KMS-11 (cell line): ENCODE measurements around the gene MPRIP.

Source experiments
- H2AFZ ChIP-seq: fragments of 200-600 bp; sonication (generic); 2 replicates; pipeline ENCODE4 v1.6.1; 2016; ENCODE audit warnings: antibody characterized with exemption, mixed run types, low read depth
- H3K27ac ChIP-seq: fragments of 200-600 bp; sonication (generic); 2 replicates; pipeline ENCODE4 v1.6.1; 2016; ENCODE audit warnings: mild to moderate bottlenecking, mixed run types
- H3K27me3 ChIP-seq: fragments of 200-600 bp; sonication (generic); 2 replicates; pipeline ENCODE4 v1.6.1; 2017; ENCODE audit warnings: mild to moderate bottlenecking, low read depth, mixed run types, moderate library complexity; ENCODE audit not compliant: insufficient read depth
- H3K36me3 ChIP-seq: fragments of 200-600 bp; sonication (generic); 2 replicates; pipeline ENCODE4 v1.6.1; 2017; ENCODE audit warnings: mild to moderate bottlenecking, mixed run types; ENCODE audit not compliant: insufficient read depth
- H3K4me1 ChIP-seq: fragments of 200-600 bp; sonication (generic); 2 replicates; pipeline ENCODE4 v1.6.1; 2016; ENCODE audit warnings: mild to moderate bottlenecking, low read depth, mixed run types; ENCODE audit not compliant: poor library complexity, severe bottlenecking
- H3K4me2 ChIP-seq: fragments of 200-600 bp; sonication (generic); 2 replicates; pipeline ENCODE4 v1.7.0; 2016; ENCODE audit warnings: mild to moderate bottlenecking, mixed run types
- H3K4me3 ChIP-seq: fragments of 200-600 bp; sonication (generic); IDR thresholded peaks from 2 replicates; pipeline ENCODE4 v1.6.1; 2017; ENCODE audit warnings: low read depth, low read length, mixed read lengths; ENCODE audit not compliant: insufficient read depth
- H3K79me2 ChIP-seq: fragments of 200-600 bp; sonication (generic); 2 replicates; pipeline ENCODE4 v1.6.1; 2016; ENCODE audit warnings: low read depth, mixed run types; ENCODE audit not compliant: insufficient read depth
- H3K9ac ChIP-seq: fragments of 200-600 bp; sonication (generic); 2 replicates; pipeline ENCODE4 v1.6.1; 2016; ENCODE audit warnings: mild to moderate bottlenecking, mixed run types
- H4K20me1 ChIP-seq: fragments of 200-600 bp; sonication (generic); 2 replicates; pipeline ENCODE4 v1.6.1; 2016; ENCODE audit warnings: mild to moderate bottlenecking, mixed run types; ENCODE audit not compliant: insufficient read depth
- TF ChIP-seq, protein P1 (sequence below): fragments of 200-600 bp; sonication (generic); conservative IDR thresholded peaks from 2 replicates; pipeline ENCODE4 v1.6.1; 2017; ENCODE audit warnings: low read depth, mild to moderate bottlenecking, antibody characterized with exemption, low read length, moderate library complexity, mixed read lengths

Gene MPRIP

DNA sequence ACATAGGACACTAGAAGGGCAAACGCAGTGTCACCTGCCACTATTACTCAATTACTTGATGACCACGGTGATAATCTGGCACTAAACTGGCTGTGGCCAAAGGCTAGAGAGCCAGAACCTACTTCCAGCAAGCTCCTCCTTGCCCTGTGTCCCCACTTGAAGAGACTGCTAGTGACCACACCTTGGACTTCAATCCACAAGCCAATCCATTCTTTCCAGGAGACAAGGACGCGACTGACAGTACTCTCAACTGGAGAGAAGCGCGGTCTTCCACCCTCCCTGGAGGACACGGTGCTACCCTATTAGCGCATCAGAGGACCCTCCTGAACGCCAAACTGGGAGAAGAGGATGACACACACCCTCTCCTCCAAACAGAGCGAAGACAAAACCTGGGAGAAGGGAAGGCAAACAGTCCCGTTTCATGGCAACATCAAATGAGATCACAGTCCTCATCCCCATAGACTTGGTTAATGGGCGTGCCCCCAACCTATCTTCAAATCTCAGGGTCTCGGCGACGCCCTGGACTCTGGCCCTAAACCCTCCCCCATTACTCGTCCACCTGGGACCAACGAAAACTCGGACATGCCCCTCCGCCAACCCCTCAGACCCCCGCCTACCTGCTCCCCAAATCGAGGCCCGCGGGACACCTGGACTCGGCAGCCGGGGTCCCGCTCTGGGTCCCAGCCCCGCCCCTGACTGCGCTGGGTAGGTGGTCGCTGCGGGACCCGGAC is 194.2 kb downstream of the MPRIP start:
- Histone ChIP-seq H3K4me3 (no peak overlapping the region), H3K4me1 (peaks cover 32% of the 10 kb centered on the region)

DNA sequence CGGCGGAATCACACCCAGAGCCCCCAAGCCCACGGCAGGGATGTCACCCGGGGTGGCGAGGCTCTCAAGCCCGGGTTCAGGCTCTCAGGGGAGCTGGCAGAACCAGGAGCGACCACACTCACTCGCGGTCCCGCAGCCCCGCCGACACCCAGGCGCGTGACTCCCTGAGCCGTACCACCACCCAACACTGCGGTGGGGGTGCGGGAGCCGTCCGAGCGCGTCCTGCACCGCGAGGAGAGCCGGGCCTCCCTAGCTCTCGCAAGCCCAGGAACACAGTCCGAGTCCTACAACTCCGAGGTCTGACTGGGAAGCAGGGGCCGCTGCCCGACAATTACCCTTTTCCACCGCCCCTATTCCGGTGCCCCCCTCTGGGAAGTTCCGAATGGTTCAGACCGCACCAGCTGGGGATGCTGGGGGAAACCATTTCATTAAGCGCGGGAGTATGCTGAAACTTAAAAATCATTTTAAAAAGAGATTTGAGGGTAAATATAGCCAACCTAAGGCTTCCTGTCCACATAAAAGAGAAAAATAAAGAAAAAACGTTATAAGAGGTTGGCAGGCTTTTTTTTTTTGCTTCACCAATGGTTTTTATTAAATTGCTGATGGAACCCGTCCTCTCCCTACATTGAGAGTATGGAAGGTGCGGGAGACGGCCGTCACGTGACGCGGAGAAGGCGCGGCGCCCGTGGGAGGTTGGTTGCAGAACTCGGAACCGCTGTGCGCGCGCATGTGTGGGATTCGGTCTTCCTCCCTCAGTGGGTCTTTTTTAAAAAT is 195.0 kb downstream of the MPRIP start, which contains the start of gene FLCN:
FLCN (minus strand) TSS at position 143 of the 774 bp plus-strand sequence. CDS start 9,031 bp downstream, outside the sequence.
- peaks cover 29% of the 10 kb centered on the region for H3K79me2 ChIP-seq

More for the DNA sequence above, 194.2 kb downstream of the MPRIP start:
- Histone ChIP-seq H3K79me2 (peaks cover 29% of the 10 kb centered on the region), H3K9ac (peak overlapping the region; percentile 97), H3K4me2 (peak overlapping the region; percentile 53), H2AFZ (peak overlapping the region; percentile 95; the same call in 1 of the 2 replicates), H4K20me1 (no peaks in the 10 kb centered on the region), H3K27me3 (no peaks in the 10 kb centered on the region), H3K27ac (peak overlapping the region; percentile 95), H3K36me3 (no peaks in the 10 kb centered on the region)
- TF ChIP-seq, protein P1, sequence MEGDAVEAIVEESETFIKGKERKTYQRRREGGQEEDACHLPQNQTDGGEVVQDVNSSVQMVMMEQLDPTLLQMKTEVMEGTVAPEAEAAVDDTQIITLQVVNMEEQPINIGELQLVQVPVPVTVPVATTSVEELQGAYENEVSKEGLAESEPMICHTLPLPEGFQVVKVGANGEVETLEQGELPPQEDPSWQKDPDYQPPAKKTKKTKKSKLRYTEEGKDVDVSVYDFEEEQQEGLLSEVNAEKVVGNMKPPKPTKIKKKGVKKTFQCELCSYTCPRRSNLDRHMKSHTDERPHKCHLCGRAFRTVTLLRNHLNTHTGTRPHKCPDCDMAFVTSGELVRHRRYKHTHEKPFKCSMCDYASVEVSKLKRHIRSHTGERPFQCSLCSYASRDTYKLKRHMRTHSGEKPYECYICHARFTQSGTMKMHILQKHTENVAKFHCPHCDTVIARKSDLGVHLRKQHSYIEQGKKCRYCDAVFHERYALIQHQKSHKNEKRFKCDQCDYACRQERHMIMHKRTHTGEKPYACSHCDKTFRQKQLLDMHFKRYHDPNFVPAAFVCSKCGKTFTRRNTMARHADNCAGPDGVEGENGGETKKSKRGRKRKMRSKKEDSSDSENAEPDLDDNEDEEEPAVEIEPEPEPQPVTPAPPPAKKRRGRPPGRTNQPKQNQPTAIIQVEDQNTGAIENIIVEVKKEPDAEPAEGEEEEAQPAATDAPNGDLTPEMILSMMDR = no peak

DNA sequence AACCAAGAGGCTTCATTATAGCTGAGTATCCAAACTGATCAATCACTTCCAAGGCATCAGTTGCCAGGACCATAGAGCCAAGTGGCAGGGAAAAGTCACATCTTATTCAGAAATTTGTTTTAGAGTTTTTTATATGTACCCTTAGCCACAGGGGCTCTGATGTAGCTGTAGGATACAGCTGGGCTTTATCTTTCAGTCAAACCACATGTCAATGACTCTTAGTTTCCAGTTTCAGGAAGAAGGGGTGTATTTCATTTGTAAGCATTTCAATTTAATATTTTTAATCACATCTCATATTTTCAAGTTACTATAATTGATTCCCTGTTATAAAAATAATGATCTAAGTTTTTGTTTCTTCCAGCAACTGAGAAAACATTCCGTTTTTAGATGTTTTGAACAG is 197.6 kb downstream of the MPRIP start:
- Histone ChIP-seq H3K9ac (peak overlapping the region; percentile 32; the same call in 1 of the 2 replicates), H3K4me1 (peaks cover 32% of the 10 kb centered on the region), H3K27ac (peak overlapping the region; percentile 59), H4K20me1 (no peaks in the 10 kb centered on the region), H2AFZ (no peak overlapping the region), H3K4me3 (no peak overlapping the region), H3K79me2 (peaks cover 16% of the 10 kb centered on the region), H3K27me3 (no peaks in the 10 kb centered on the region), H3K4me2 (peak overlapping the region; percentile 75), H3K36me3 (no peaks in the 10 kb centered on the region)
- TF ChIP-seq, protein P1 = no peak

More for the DNA sequence above, 195.0 kb downstream of the MPRIP start, which contains the start of gene FLCN:
- peak within 1 kb of the TSS; percentile 95 for H3K27ac ChIP-seq
- H3K4me2 ChIP-seq = peak within 1 kb of the TSS; percentile 53
- peak within 1 kb of the TSS; percentile 95 for H2AFZ ChIP-seq
- no peaks in the 10 kb centered on the region for H3K36me3 ChIP-seq
- H3K4me3 ChIP-seq = no peak within 1 kb of the TSS
- no peaks in the 10 kb centered on the region for H3K27me3 ChIP-seq
- H4K20me1 ChIP-seq = no peaks in the 10 kb centered on the region
- TF ChIP-seq, protein P1 = no peak
- H3K9ac ChIP-seq = peak within 1 kb of the TSS; percentile 97
- peaks cover 32% of the 10 kb centered on the region for H3K4me1 ChIP-seq

DNA sequence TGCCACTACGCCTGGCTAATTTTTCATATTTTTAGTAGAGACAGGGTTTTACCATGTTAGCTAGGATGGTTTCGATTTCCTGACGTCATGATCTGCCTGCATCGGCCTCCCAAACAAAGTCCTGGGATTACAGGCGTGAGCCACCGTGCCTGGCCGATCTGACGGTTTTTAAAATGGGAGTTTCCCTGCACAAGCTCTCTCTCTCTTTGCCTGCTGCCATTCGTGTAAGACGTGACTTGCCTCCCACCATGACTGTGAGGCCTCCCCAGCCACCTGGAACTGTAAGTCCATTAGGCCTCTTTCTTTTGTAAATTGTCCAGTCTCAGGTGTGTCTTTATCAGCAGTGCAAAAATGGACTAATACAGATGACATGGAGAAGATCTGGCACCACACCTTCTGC is 199.4 kb downstream of the MPRIP start:
- peaks cover 25% of the 10 kb centered on the region for H3K4me1 ChIP-seq
- no peak overlapping the region for H3K4me3 ChIP-seq
- TF ChIP-seq, protein P1 = no peak
- H3K27me3 ChIP-seq = no peaks in the 10 kb centered on the region
- peaks cover 3% of the 10 kb centered on the region; the same call in 1 of the 2 replicates for H3K79me2 ChIP-seq
- H3K27ac ChIP-seq = no peak overlapping the region
- no peak overlapping the region for H3K4me2 ChIP-seq
- H2AFZ ChIP-seq = no peak overlapping the region
- H3K36me3 ChIP-seq = no peaks in the 10 kb centered on the region
- no peaks in the 10 kb centered on the region for H4K20me1 ChIP-seq
- no peak overlapping the region for H3K9ac ChIP-seq
